HCT116 (cell line): ENCODE measurements around the gene IQCM. TPM values are rescaled to one million over a fixed set of nuclear protein-coding genes. Genes with fewer than 3 reads are reported as not detected.

Experiments
- ATAC-seq: fragments of 200-7000 bp; cut with Tn5 transposase; 2 replicates; pipeline ENCODE4 v1.9.1; 2020; ENCODE audit warnings: mild to moderate bottlenecking, moderate library complexity
- BruUV-seq: library from RNA; stranded (reverse); fragments of 400-500 nt; replicated peaks from 2 replicates; lab custom pipeline; 2021; lab: Mats Ljungman, UMichigan
- CTCF ChIA-PET: fragments of 300-600 bp; sonication (Branson Sonifier 250); formaldehyde crosslinking; loops from one replicate; lab custom pipeline; 2021; ENCODE audit warnings: antibody characterized with exemption; lab: Charles Lee
- POLR2A ChIA-PET: fragments of 300-600, 350-600 bp; sonication (Branson Sonifier 250); formaldehyde crosslinking; loops from one replicate; lab custom pipeline; 2021; ENCODE audit warnings: antibody characterized with exemption; lab: Charles Lee
- RAD21 ChIA-PET, 2 experiments: fragments of 300-600 bp; sonication (Branson Sonifier 250); formaldehyde crosslinking; loops; one replicate each; lab custom pipeline; 2023; ENCODE audit warnings: low total read pairs in 2 of 2; ENCODE audit not compliant: uncharacterized antibody in 2 of 2, unreplicated experiment in 2 of 2, low non-redundant PET in 1 of 2; lab: Charles Lee
- DNase-seq: peaks from one replicate; pipeline ENCODE4 v3.0.0-alpha.2; 2010; ENCODE audit warnings: low read depth, low spot score
- H2AFZ ChIP-seq: fragments of 200-600 bp; shearing (Covaris generic), sonication (generic); 2 replicates; pipeline ENCODE4 v1.6.1; 2017; ENCODE audit warnings: low read depth, mixed run types, mixed read lengths, antibody characterized with exemption, low read length; ENCODE audit not compliant: poor library complexity, severe bottlenecking
- H3K27ac ChIP-seq: 2 replicates; pipeline ENCODE4 v1.5.1; 2012; ENCODE audit warnings: low read depth, low read length
- H3K27me3 ChIP-seq: fragments of 200-600 bp; sonication (generic); 2 replicates; pipeline ENCODE4 v1.6.1; 2016; ENCODE audit warnings: mixed run types, low read length, mixed read lengths; ENCODE audit not compliant: insufficient read depth
- H3K36me3 ChIP-seq, 2 experiments: fragments of 200-500 bp in 1 of 2; fragments of 200-600 bp in 1 of 2; sonication (Bioruptor generic) in 1 of 2; sonication (generic) in 1 of 2; 2 replicates each; pipeline versions ENCODE4 v1.5.1 to v1.6.1; 2014 to 2016; ENCODE audit warnings: low read length in 2 of 2, inconsistent platforms in 1 of 2, mixed read lengths in 1 of 2, mixed run types in 1 of 2; ENCODE audit not compliant: insufficient read depth in 2 of 2, control insufficient read depth in 1 of 2
- H3K4me1 ChIP-seq, 2 experiments: fragments of 200-600 bp in 1 of 2; sonication (generic) in 1 of 2; 2 replicates each; pipeline versions ENCODE4 v1.5.1 to v1.6.1; 2012 to 2017; ENCODE audit warnings: low read length in 2 of 2, inconsistent platforms in 1 of 2, mild to moderate bottlenecking in 1 of 2, mixed read lengths in 1 of 2, mixed run types in 1 of 2, moderate library complexity in 1 of 2; ENCODE audit not compliant: insufficient read depth in 2 of 2, control insufficient read depth in 1 of 2
- H3K4me2 ChIP-seq: fragments of 200-600 bp; sonication (generic); 2 replicates; pipeline ENCODE4 v1.6.1; 2017; ENCODE audit warnings: mixed run types, low read length, mixed read lengths
- H3K4me3 ChIP-seq, 2 experiments: fragments of 200-600 bp in 1 of 2; sonication (generic) in 1 of 2; replicated peaks in 1 of 2; 2 replicates each; pipeline ENCODE4 v1.5.1; 2011 to 2016; ENCODE audit warnings: low read length in 2 of 2, control low read depth in 1 of 2, low read depth in 1 of 2, mild to moderate bottlenecking in 1 of 2, mixed read lengths in 1 of 2, mixed run types in 1 of 2
- H3K79me2 ChIP-seq: fragments of 200-600 bp; sonication (generic); 2 replicates; pipeline ENCODE4 v1.6.1; 2017; ENCODE audit warnings: mild to moderate bottlenecking, mixed run types, low read length, moderate library complexity, mixed read lengths; ENCODE audit not compliant: insufficient read depth
- H3K9ac ChIP-seq: fragments of 200-600 bp; sonication (generic); 2 replicates; pipeline ENCODE4 v1.6.1; 2016; ENCODE audit warnings: low read length, mixed read lengths
- H3K9me2 ChIP-seq: fragments of 200-600 bp; sonication (generic), shearing (Covaris generic); 2 replicates; pipeline ENCODE4 v1.6.1; 2017; ENCODE audit warnings: mixed run types, mild to moderate bottlenecking, moderate library complexity; ENCODE audit not compliant: insufficient read depth
- H3K9me3 ChIP-seq, 2 experiments: fragments of 200-500 bp in 1 of 2; fragments of 200-600 bp in 1 of 2; sonication (Bioruptor generic) in 1 of 2; sonication (generic) in 1 of 2; 2 replicates each; pipeline ENCODE4 v1.6.1; 2014 to 2017; ENCODE audit warnings: low read length in 2 of 2, mixed read lengths in 2 of 2, inconsistent platforms in 1 of 2, low read depth in 1 of 2, mild to moderate bottlenecking in 1 of 2, mixed run types in 1 of 2, moderate library complexity in 1 of 2; ENCODE audit not compliant: control insufficient read depth in 1 of 2, insufficient read depth in 1 of 2
- H4K20me1 ChIP-seq: fragments of 200-600 bp; sonication (generic), shearing (Covaris generic); 2 replicates; pipeline ENCODE4 v1.6.1; 2017; ENCODE audit warnings: mixed run types, mild to moderate bottlenecking, moderate library complexity; ENCODE audit not compliant: insufficient read depth
- CEBPB ChIP-seq: IDR thresholded peaks from 2 replicates; pipeline ENCODE4 v1.6.1; 2012; ENCODE audit warnings: low read depth
- EGR1 ChIP-seq: IDR thresholded peaks from 2 replicates; pipeline ENCODE4 v1.6.1; 2012; ENCODE audit warnings: low read depth
- ELF1 ChIP-seq: IDR thresholded peaks from 2 replicates; pipeline ENCODE4 v1.6.1; 2012; ENCODE audit warnings: low read depth, borderline replicate concordance
- EZH2 ChIP-seq: fragments of 200-600 bp; sonication (generic); IDR thresholded peaks from 2 replicates; pipeline ENCODE4 v1.6.1; 2017; ENCODE audit warnings: antibody characterized with exemption, mixed run types
- EZH2phosphoT487 ChIP-seq: fragments of 200-600 bp; IDR thresholded peaks from 2 replicates; pipeline ENCODE4 v1.6.1; 2018; ENCODE audit warnings: antibody characterized with exemption, borderline replicate concordance
- FOSL1 ChIP-seq: IDR thresholded peaks from 2 replicates; pipeline ENCODE4 v1.6.1; 2012; ENCODE audit warnings: low read depth
- JUND ChIP-seq: IDR thresholded peaks from 2 replicates; pipeline ENCODE4 v1.6.1; 2012
- POLR2A ChIP-seq: IDR thresholded peaks from 2 replicates; pipeline ENCODE4 v1.7.0; 2011; ENCODE audit warnings: borderline replicate concordance; ENCODE audit not compliant: insufficient read depth, insufficient read length; ENCODE audit errors: extremely low read depth
- POLR2AphosphoS5 ChIP-seq: IDR thresholded peaks from 2 replicates; pipeline ENCODE4 v1.6.1; 2011; ENCODE audit warnings: mild to moderate bottlenecking, low read depth, low read length, moderate library complexity
- RAD21 ChIP-seq: IDR thresholded peaks from 2 replicates; pipeline ENCODE4 v1.6.1; 2012; ENCODE audit warnings: low read depth, mild to moderate bottlenecking
- SIN3A ChIP-seq: IDR thresholded peaks from 2 replicates; pipeline ENCODE4 v1.6.1; 2012; ENCODE audit warnings: low read depth
- SP1 ChIP-seq: IDR thresholded peaks from 2 replicates; pipeline ENCODE4 v1.6.1; 2012; ENCODE audit warnings: low read depth
- SRF ChIP-seq: IDR thresholded peaks from 2 replicates; pipeline ENCODE4 v1.6.1; 2012; ENCODE audit warnings: low read depth
- TCF7L2 ChIP-seq: IDR thresholded peaks from 2 replicates; pipeline ENCODE4 v1.7.0; 2011; ENCODE audit warnings: borderline replicate concordance, inconsistent platforms; ENCODE audit not compliant: insufficient read depth, insufficient read length; ENCODE audit errors: extremely low read depth
- YY1 ChIP-seq: IDR thresholded peaks from 2 replicates; pipeline ENCODE4 v1.6.1; 2011; ENCODE audit warnings: low read length, low read depth, moderate library complexity, mild to moderate bottlenecking; ENCODE audit not compliant: insufficient replicate concordance; ENCODE audit errors: extremely low read depth
- ZFX ChIP-seq: fragments of 450-650 bp; IDR thresholded peaks from 2 replicates; pipeline ENCODE4 v1.6.1; 2017
- intact Hi-C: fragments of 100-400 bp; cut with micrococcal nuclease; formaldehyde crosslinking; loops from 2 replicates; pipeline ENCODE4 v1.10.0; 2022
- total RNA-seq: library from RNA; stranded (reverse); gene quantifications from one replicate; pipeline ENCODE4 v1.2.1, GENCODE V29; 2021; ENCODE audit not compliant: unreplicated experiment
- TF ChIP-seq, protein P1 (sequence below): IDR thresholded peaks from 2 replicates; pipeline ENCODE4 v1.6.1; 2011; ENCODE audit warnings: mild to moderate bottlenecking, low read length, moderate library complexity; ENCODE audit not compliant: insufficient replicate concordance; ENCODE audit errors: extremely low read depth
- TF ChIP-seq, protein P2 (sequence below), 3 experiments: fragments of 200-600 bp in 1 of 3; sonication (generic) in 1 of 3; IDR thresholded peaks in 2 of 3; conservative IDR thresholded peaks in 1 of 3; 2 replicates each; pipeline ENCODE4 v1.5.1; 2012 to 2017; ENCODE audit warnings: low read depth in 2 of 3, low read length in 2 of 3, antibody characterized with exemption in 1 of 3, borderline replicate concordance in 1 of 3, control low read depth in 1 of 3, mild to moderate bottlenecking in 1 of 3, mixed read lengths in 1 of 3, mixed run types in 1 of 3, moderate library complexity in 1 of 3; ENCODE audit not compliant: insufficient read depth in 1 of 3
- TF ChIP-seq, protein P3 (sequence below): IDR thresholded peaks from 2 replicates; pipeline ENCODE4 v1.6.1; 2012
- TF ChIP-seq, protein P4 (sequence below): IDR thresholded peaks from 2 replicates; pipeline ENCODE4 v1.6.1; 2012

The IQCM gene
- total RNA-seq, 1 experiment from 2014 or later = 0.20 TPM

DNA sequence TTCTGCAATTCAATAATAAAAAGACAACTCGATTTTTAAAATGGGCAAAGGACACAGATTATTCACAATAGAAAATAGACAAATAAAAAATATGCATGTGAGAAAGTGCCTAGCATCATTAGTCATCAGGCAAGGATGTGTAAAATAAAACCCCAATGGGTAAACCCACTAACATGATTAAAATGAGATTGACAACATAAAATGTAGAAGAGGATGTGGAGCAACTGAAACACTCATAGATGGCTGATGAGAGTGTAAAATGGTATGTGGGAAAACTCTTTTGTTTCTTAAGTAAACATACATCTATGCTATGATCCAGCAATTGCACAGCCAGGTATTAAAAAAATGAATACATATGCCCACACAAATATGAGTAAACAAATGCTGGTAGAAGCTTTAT lies 177.6 kb downstream of the IQCM start:
- intact Hi-C loops = no loop called here
- Histone ChIP-seq H3K27ac (no peak overlapping the region), H3K36me3 (no peaks in the 10 kb centered on the region), H3K9me2 (no peaks in the 10 kb centered on the region), H3K4me1 (no peaks in the 10 kb centered on the region), H2AFZ (no peak overlapping the region), H4K20me1 (no peaks in the 10 kb centered on the region), H3K9ac (no peak overlapping the region), H3K79me2 (no peaks in the 10 kb centered on the region), H3K27me3 (no peaks in the 10 kb centered on the region), H3K9me3 (no peaks in the 10 kb centered on the region), H3K4me2 (no peak overlapping the region), H3K4me3 (no peak overlapping the region)
- ChIA-PET RAD21 (no interaction called here), CTCF (no interaction called here), POLR2A (no interaction called here)
- BruUV-seq = no TSS peak
- ATAC-seq = no peak
- TF ChIP-seq, protein P1, sequence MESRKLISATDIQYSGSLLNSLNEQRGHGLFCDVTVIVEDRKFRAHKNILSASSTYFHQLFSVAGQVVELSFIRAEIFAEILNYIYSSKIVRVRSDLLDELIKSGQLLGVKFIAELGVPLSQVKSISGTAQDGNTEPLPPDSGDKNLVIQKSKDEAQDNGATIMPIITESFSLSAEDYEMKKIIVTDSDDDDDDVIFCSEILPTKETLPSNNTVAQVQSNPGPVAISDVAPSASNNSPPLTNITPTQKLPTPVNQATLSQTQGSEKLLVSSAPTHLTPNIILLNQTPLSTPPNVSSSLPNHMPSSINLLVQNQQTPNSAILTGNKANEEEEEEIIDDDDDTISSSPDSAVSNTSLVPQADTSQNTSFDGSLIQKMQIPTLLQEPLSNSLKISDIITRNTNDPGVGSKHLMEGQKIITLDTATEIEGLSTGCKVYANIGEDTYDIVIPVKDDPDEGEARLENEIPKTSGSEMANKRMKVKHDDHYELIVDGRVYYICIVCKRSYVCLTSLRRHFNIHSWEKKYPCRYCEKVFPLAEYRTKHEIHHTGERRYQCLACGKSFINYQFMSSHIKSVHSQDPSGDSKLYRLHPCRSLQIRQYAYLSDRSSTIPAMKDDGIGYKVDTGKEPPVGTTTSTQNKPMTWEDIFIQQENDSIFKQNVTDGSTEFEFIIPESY = no peak
- TF ChIP-seq SP1 (no peak), POLR2AphosphoS5 (no peak), YY1 (no peak), RAD21 (no peak), TCF7L2 (no peak), ELF1 (no peak), POLR2A (no peak), SRF (no peak), EGR1 (no peak), EZH2 (no peak), ZFX (no peak), EZH2phosphoT487 (no peak), JUND (no peak), FOSL1 (no peak), SIN3A (no peak), CEBPB (no peak)
- TF ChIP-seq, protein P2, sequence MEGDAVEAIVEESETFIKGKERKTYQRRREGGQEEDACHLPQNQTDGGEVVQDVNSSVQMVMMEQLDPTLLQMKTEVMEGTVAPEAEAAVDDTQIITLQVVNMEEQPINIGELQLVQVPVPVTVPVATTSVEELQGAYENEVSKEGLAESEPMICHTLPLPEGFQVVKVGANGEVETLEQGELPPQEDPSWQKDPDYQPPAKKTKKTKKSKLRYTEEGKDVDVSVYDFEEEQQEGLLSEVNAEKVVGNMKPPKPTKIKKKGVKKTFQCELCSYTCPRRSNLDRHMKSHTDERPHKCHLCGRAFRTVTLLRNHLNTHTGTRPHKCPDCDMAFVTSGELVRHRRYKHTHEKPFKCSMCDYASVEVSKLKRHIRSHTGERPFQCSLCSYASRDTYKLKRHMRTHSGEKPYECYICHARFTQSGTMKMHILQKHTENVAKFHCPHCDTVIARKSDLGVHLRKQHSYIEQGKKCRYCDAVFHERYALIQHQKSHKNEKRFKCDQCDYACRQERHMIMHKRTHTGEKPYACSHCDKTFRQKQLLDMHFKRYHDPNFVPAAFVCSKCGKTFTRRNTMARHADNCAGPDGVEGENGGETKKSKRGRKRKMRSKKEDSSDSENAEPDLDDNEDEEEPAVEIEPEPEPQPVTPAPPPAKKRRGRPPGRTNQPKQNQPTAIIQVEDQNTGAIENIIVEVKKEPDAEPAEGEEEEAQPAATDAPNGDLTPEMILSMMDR (IDR thresholded peaks at IDR 0.05 in 2 of 3, conservative IDR thresholded peaks at IDR 0.05 in 1 of 3; ENCODE audit: borderline replicate concordance in 1 of 3, insufficient read depth in 1 of 3, low read depth in 2 of 3, low read length in 2 of 3) = no peak
- TF ChIP-seq, protein P3, sequence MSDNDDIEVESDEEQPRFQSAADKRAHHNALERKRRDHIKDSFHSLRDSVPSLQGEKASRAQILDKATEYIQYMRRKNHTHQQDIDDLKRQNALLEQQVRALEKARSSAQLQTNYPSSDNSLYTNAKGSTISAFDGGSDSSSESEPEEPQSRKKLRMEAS = no peak
- TF ChIP-seq, protein P4, sequence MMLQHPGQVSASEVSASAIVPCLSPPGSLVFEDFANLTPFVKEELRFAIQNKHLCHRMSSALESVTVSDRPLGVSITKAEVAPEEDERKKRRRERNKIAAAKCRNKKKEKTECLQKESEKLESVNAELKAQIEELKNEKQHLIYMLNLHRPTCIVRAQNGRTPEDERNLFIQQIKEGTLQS = no peak
- DNase-seq = no peak
